ENCODE results near the gene ACADSB.

The ACADSB gene

DNA sequence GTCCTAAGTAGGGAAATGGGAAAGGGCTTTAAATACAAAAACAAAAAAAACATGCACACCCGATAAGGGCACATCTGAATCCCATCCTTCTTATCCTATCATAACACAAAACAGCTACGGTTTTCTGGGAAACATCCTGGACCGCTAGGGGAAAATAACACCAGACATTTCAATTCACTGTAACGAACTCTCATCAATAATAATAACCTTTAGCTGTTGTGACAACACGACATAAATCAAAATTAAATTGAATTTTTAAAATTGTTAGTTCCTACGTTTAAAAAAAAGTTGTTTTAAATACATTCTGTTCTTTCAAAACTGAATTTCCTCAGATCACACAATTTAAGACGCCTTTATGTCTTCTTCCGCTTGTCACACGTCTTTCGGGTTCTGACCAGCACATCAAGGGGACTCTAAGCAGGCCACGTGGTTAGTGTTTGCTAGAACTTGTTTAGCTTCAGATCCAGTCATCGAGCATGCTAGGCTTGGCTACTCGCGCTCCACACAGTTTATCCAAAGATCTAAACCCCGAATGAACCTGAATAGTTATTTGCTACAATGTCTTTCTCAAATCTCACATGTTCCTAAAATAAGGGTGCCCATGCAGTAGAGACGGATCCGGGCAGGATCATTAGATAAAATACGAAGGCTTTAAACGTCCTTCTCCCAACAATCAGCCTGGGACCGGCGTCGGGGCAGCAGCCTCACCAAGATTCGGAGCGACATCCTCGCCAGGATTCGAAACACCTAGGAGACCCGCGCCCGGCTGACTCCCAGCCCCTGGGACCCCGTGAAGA is 1.1 kb upstream of the ACADSB start:
- no peak for DNase-seq

- no peak for DNase-seq
These were observed 457 bp downstream of the ACADSB start for GRCh38 chr10:123009105-123009820.

DNA sequence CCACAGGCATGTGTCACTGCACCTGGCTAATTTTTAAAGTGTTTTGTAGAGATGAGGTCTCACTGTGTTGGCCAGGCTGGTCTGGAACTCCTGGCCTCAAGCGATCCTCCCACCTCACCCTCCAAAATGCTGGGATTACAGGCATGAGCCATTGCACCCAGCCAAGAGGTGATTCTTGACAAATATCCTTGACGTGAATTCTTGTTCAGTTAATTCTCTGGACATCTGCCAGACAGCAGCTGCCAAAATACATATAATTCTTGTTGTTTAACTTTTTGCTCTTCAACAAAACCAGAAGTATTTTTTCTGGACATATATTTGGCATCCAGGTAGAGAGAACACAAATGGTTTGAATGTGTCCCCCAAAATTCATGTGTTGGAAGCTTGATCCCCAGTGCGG is 3.2 kb downstream of the ACADSB start:
- no peak for DNase-seq

DNA sequence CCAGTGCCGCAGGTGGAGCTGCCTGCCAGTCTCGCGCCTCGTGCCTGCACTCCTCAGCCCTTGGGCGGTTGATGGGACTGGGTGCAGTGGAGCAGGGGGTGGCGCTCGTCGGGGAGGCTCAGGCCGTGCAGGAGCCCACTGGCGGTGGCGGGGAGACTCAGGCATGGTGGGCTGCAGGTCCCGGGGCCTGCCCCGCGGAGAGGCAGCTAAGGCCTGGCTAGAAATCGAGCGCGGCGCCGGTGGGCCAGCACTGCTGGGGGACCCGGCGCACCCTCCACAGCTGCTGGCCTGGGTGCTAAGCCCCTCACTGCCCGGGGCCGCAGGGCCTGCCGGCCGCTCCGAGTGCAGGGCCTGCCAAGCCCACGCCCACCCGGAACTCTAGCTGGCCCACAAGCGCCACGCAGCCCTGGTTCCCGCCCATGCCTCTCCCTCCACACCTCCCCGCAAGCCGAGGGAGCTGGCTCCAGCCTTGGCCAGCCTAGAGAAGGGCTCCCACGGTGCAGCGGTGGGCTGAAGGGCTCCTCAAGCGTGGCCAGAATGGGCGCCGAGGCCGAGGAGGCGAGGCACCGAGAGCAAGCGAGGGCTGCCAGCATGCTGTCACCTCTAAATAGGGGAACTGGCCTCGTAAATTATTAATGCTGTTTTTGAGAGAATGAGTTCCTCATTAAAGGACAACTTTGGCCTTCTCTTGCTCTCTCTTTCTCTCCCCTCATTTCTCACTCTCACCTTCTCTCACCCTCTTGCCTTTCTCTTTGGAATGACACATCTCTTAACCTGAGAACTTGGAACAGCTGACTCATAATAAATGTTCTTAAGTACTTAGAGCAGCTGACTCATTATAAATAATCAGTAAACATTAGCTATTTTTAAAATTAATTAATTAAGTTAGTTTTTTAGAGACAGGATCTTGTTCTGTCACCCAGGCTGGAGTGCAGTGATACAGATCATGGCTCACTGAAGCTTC is 4.9 kb downstream of the ACADSB start:
- no peak for DNase-seq

DNA sequence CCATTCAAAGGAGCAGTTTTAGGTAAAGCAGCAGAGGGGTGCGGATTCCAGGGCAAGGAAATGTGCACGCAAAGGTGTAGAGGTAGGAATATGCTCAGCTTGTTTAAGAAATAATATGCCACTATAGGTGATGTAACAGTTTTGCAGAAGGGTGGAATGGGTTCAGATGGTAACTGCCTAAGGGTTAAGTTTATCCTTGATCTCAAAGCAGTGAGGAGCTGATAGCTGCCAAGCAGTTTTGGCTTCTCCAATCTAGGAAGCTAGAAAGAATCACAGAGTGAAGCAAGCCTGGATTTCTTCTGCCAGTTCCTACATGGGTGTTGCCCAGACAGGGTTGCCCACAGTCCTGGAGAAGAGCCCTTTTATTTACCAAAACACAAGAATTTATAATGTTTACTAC is 6.0 kb downstream of the ACADSB start:
- DNase-seq, result no peak

- DNase-seq, result no peak
These were observed 7.4 kb downstream of the ACADSB start for GRCh38 chr10:123016228-123016627.

- no peak for DNase-seq
These were observed 8.8 kb downstream of the ACADSB start for GRCh38 chr10:123017421-123018165.

DNA sequence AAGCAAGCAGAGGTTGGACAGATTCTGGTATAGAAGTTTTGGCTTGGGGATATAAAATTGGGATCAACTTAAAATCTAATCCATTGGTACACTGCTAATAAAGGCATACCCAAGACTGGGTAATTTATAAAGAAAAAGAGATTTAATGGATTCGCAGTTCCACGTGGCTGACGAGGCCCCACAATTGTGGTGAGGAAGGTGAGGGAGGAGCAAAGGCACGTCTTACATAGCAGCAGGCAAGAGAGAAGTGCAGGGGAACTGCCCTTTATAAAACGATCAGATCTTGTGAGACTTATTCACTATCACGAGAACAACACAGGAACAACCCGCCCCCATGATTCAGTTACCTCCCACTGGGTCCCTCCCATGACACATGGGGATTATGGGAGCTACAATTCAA is 9.7 kb downstream of the ACADSB start:
- no peak for DNase-seq

DNA sequence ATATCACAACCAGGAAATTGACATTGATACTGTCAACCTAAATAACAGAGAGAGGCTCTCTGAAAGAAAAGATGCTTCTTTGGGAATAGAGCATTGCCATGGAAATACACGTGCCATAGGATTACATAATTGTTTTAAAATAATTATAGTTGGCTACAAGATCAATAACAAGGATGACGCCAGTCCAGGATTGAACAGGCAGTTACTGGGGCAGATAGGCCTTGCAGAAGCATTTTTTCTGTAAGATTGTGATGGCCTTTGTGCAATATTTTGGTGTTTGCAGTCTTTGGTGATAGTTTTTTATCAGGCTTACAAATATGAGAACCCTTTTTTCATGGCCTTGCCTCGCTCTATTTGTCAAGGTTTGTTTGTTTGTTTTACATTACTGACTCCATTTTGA is 10.5 kb downstream of the ACADSB start:
- DNase-seq, result no peak

DNA sequence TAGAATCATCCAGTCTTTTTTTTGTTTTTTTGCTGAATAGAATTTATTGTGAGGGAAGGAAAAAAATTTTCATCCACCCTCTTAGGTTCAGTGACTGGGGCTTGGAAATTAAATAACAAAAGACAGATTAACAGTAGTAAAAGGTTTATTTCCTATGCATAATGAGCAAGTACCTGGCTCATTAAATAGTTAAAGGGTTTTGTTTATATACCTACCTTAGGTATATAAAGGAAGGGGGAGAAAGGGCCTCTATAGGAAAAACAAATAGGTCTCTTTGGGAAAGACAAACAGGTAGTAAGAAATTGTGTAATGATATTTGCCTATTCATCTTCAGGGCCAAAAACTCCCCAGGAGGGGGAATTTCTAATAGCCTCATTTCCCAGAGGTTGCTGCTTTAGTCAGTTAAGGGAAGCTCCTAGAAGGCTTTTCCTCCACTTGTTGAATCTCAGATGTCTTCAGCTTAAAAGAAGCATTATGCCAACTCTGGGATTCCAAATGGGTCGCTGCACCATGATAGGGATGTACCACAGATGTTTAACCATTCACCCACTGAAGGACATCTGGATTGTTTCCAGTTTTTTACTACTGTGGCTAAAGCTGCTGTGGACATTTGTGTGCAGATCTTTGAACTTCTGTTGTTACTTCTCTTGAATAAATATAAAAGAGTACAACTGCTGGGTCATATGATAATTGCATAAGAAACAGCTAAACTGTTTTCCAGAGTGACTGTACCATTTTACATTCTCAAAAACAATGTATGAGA is 11.3 kb downstream of the ACADSB start:
- no peak for DNase-seq

DNA sequence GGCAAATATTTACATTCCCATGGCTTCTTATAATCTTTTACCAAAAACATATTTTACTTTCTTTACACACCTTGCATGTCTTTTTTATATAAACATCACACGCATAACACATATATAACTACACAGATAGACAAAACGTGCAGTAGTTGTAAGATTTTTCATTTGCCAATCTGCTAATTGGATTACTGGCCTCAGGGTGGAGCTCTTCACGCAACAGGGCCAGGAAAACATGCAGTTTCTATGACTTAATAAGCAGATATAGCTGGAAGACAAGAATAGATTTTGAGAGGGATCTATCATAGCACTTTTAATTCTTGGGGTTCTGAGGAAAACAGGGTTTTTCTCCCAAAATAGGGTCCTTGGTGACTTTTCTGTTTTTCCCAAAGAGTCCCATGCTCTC is 12.7 kb downstream of the ACADSB start:
- DNase-seq, result no peak

DNA sequence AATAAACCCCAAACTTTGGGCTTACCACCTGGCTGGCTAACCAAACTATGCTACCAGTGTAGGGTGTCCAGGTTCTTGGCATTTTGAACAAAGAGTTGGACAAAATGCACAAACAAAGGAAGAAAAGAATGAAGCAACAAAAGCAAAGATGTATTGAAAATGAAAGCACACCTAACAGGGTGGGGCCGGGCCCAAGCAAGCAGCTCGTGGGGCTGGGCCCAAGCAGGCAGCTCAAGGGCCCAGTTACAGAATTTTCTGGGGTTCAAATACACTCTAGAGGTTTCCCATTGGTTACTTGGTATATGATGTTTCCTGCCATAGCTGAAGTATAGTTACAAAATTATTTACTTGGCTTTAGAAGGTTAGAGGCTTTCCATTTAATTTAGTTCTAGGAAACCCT is 15.7 kb downstream of the ACADSB start:
- no peak for DNase-seq

DNA sequence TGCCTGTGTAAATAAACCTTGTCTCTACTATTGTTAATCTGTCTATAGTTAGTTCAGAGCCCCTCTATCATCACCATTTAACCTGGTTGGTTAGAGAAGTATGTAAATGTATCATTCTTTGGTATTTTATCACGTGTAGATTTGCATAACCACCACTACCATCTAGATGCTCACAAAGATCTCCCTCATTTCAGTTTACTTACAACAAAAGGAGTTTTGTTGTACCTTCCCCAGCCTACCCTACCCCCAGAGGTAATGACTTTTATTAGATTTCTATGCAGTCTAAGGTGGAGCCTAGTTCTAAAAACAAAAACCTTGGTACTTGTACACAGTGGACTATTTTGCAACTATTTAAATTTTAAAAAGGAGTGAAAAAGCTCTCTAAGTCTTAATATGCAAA is 17.5 kb downstream of the ACADSB start:
- DNase-seq, result no peak

DNA sequence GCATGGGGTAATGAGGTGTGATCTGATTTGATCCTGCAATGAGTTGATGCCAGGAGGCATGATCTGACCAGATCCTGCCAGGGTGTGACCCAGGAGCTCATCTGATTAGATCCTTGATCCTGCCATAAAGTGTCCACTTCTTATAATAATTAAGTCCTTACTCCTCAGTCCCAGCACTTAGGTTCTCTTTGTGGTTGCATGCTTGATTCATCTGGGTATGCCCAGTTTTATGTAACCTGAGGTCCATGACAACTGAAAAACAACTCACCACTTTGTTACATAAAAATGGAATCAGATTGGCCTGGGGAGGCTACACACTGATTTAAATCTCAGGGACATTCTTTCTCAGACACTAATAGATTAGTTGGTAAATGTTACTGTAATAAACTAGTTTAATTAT is 19.1 kb downstream of the ACADSB start:
- DNase-seq, result no peak

DNA sequence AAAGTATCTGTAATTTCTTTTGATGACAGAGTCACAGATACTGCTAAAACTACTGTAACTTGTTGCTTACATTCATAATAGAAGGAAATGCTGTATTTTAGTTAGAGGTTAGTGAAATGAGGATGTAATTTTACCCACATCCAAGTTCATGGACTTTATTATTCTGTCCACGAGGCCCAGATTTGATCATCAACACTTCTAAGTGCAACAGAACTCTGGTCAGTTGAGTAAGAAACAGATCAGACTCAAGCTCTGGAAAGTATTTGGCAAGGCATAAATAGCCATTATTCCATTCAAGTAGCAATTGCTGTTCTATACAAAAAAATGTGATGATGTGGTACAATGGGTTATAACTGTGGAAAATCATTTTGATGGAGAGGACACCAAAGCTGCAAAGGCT is 22.3 kb downstream of the ACADSB start:
- no peak for DNase-seq

DNA sequence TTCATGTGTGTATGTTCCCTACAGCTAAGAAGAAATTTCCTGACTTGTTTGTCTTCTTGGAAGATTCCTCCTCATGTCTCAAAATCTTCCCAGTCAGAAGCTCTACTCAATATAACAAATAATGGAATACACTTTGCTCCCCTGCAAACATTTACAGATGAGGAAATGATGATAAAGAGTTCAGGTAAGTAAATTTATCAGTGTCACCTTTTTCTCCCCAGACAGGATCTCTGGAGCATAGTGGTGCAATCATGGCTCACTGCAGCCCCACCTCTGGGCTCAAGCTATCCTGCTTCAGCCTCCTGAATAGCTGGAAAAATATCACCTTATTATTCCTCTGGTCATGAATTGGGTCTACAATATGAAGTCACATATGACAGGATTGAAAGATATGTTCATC is 25.5 kb downstream of the ACADSB start:
- DNase-seq, result no peak

GRCh38 chr10:123035467-123036086 is 26.8 kb downstream of the ACADSB start:
- no peak for DNase-seq

DNA sequence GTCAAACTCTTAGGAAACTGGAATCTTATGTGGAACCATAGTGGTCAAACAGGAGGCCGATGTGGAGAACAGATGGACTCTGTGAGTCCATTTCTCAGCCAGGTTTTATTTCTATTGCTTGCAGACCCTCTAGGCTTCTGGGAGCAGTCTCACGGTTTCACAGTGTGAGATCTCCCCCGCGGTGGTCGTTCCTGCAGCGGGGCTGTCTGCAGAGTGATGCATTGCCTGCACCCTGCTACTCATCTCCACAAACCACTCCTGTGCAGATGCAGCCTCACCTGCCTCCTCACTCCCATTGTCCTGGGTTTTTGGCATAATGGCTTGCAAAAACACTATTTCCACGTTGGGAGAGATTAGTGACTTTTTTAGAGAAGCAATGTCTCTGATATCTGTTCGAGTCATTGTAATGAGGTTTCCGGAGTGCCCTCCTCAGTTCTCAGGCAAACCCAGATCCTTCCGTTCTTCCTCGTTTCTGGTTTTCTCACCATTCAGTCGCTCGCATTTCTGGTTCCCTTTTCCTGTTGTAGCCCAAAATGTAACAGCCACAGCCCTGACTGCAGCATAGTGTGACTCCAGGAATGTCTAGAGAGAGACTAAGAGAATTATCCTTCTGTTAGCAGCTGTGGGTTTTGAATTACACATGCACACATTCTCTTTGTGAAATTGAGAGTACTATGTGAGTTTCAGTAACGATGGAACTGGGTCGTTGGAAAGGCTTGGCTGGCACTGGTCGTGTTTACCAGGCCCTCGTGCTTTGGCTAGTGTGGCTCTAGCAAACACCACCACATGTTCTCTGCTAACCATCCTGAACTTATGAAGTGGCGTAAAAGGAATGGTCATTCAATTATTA is 30.2 kb downstream of the ACADSB start:
- DNase-seq, result no peak

- DNase-seq, result no peak
These were observed 30.8 kb downstream of the ACADSB start for GRCh38 chr10:123039632-123039930.

DNA sequence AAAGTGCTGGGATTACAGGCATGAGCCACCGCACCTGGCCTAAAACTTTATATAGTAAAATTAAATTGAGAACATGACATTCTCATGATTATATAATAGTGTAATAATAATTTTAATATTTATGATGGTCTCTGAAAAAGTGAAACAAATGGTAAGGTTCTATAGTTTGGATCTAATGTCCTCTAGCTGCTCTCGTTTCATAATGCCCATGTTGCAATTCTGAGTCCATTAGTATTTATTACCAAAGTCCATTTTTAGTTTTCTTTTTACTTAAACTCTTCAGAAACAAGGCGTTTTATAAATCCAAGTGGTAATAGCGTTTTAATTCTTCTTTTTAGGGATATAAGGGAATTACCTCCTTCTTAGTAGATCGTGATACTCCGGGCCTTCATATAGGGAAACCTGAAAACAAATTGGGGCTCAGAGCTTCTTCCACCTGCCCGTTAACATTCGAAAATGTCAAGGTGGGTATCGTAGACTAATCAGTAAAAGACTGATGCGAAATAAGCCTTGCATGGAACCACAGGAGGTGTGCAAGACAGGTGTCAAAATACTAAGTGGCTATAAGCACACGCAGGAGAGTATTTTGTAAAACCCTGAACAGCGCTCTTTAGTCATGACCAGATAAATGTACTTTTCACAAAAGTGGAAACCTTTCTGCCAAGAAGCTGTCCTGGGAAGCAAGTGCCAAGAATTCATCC is 34.1 kb downstream of the ACADSB start:
- no peak for DNase-seq
